Mucosa of descending colon (tissue), 3 donors: Measurements from ENCODE around the gene RENBP. TPM values are rescaled to one million over a fixed set of nuclear protein-coding genes. Genes with fewer than 3 reads are reported as not detected.
A peak's percentile ranks its signal among the peaks of the same experiment; 100 is the strongest.

Experiments
- ATAC-seq: fragments of 200-7000 bp; cut with Tn5 transposase; one replicate; pipeline ENCODE4 v1.9.1; 2020; ENCODE audit warnings: mild to moderate bottlenecking, moderate library complexity
- DNase-seq, 3 donors: peaks; one replicate each; pipeline ENCODE4 v3.0.0-alpha.2; 2020
- H3K36me3 ChIP-seq: fragments of 200-600 bp; one replicate; pipeline ENCODE4 v1.8.0; 2021; ENCODE audit warnings: low read depth, mild to moderate bottlenecking
- H3K4me1 ChIP-seq: fragments of 200-600 bp; one replicate; pipeline ENCODE4 v1.8.0; 2021; ENCODE audit warnings: low read depth, mild to moderate bottlenecking
- H3K4me3 ChIP-seq: fragments of 200-600 bp; one replicate; pipeline ENCODE4 v1.8.0; 2021; ENCODE audit warnings: mild to moderate bottlenecking
- H3K9me3 ChIP-seq: fragments of 200-600 bp; one replicate; pipeline ENCODE4 v1.8.0; 2021; ENCODE audit warnings: mild to moderate bottlenecking
- intact Hi-C, 2 donors: fragments of 100-400 bp; cut with DNase I in 1 of 2; cut with micrococcal nuclease in 1 of 2; formaldehyde crosslinking; loops; one replicate each; pipeline versions ENCODE4 v1.11.0 to v1.11.1; 2022; cut with DNase I, micrococcal nuclease
- total RNA-seq, 3 donors: library from RNA; stranded (reverse); fragmentation: NEBNext Ultra II Directional in 2 of 3; extraction: Animal tissue kit (Norgen Biotek cat#: 25700) in 2 of 3; gene quantifications; one replicate each; pipeline versions ENCODE4 v1.2.1 to v1.2.4, GENCODE V29; 2021 to 2023
- TF ChIP-seq, protein P1 (sequence below): fragments of 200-600 bp; IDR thresholded peaks from one replicate; pipeline ENCODE4 v1.8.0; 2022; ENCODE audit warnings: antibody characterized with exemption, mild to moderate bottlenecking
- donor health status: DM: no; HTN: no; CAD: no; lungs with moderate emphysema.
- donor health status: DM: no; HTN: no; CAD: no.
- donor health status: DM: no; HTN: yes; CAD: no.

RENBP gene
- total RNA-seq, 3 donors from 2014 or later, result 3.5 to 21.2 (median 10.2) TPM

DNA sequence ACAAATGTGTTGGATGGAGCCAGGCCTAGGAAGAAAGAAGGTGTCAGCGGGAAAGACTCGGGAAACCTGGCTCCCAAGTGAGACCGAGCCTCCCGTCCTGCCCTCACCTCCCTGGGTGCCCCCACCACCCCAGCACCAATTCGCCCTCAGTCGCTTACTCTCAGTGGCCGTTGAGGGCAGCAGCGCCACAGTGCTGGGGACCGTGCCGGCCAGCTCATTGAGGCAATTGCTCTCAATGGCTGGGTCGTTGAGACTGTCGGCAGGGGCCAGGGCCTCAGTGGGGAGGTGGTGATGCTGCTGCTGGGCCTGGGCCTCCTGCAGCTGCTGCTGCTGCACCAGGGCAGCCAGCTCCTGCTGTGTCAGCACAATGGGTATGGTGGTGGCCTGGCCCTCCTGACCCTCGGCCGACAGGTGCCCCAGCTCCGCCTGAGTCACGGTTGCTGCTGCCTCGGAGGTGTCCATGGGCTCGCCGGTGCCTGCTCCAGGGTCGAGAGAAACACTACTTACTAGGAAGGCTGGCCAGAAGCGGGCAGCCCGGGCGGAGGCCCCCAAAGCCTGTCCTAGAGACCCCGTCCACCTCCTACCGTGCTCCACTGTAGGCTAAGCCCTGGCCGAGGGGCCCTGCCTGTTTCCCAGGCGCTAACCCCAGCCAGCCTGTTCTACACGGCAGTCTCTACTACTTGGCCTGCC, 7.4 kb upstream of the RENBP start:
- TF ChIP-seq, protein P1, sequence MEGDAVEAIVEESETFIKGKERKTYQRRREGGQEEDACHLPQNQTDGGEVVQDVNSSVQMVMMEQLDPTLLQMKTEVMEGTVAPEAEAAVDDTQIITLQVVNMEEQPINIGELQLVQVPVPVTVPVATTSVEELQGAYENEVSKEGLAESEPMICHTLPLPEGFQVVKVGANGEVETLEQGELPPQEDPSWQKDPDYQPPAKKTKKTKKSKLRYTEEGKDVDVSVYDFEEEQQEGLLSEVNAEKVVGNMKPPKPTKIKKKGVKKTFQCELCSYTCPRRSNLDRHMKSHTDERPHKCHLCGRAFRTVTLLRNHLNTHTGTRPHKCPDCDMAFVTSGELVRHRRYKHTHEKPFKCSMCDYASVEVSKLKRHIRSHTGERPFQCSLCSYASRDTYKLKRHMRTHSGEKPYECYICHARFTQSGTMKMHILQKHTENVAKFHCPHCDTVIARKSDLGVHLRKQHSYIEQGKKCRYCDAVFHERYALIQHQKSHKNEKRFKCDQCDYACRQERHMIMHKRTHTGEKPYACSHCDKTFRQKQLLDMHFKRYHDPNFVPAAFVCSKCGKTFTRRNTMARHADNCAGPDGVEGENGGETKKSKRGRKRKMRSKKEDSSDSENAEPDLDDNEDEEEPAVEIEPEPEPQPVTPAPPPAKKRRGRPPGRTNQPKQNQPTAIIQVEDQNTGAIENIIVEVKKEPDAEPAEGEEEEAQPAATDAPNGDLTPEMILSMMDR, result no peak
- ATAC-seq (no peak), DNase-seq (no peak)
- H3K4me3 ChIP-seq, result no peak overlapping the region
- no peaks in the 10 kb centered on the region for H3K9me3 ChIP-seq
- no peaks in the 10 kb centered on the region for H3K4me1 ChIP-seq
- no peaks in the 10 kb centered on the region for H3K36me3 ChIP-seq
- intact Hi-C loops, result loop anchor here in 1 of 2 donors (10.0 kb wide), 1 partner anchor 187 kb away; the partner anchor contains the start of gene PLXNB3

DNA sequence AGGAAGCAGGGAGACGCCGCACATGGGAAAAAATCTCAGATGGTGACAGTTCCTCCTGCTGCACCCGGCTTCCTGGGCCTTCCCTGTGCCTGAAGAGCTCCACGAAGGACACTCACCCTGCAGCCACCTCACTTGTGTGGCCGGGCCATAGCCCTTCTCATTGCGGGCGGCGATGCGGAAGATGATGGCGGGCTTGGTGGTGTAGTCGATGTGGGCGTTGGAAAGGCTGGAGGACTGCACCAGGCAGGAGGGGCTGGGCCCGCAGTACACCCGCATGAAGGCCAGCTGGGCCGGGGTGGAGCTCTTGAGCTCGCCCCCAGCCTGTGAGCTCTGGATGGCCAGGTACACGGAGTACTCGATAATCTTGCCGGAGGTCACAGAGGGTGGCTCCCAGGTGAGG, 5.7 kb upstream of the RENBP start:
- H3K36me3 ChIP-seq, result no peaks in the 10 kb centered on the region
- H3K9me3 ChIP-seq, result no peaks in the 10 kb centered on the region
- H3K4me3 ChIP-seq, result no peak overlapping the region
- TF ChIP-seq, protein P1, result no peak
- ATAC-seq (no peak), DNase-seq (no peak)
- H3K4me1 ChIP-seq, result no peaks in the 10 kb centered on the region
- intact Hi-C loops, result loop anchor here in 1 of 2 donors (10.0 kb wide), 1 partner anchor 185 kb away; the partner anchor contains the start of gene PLXNB3

DNA sequence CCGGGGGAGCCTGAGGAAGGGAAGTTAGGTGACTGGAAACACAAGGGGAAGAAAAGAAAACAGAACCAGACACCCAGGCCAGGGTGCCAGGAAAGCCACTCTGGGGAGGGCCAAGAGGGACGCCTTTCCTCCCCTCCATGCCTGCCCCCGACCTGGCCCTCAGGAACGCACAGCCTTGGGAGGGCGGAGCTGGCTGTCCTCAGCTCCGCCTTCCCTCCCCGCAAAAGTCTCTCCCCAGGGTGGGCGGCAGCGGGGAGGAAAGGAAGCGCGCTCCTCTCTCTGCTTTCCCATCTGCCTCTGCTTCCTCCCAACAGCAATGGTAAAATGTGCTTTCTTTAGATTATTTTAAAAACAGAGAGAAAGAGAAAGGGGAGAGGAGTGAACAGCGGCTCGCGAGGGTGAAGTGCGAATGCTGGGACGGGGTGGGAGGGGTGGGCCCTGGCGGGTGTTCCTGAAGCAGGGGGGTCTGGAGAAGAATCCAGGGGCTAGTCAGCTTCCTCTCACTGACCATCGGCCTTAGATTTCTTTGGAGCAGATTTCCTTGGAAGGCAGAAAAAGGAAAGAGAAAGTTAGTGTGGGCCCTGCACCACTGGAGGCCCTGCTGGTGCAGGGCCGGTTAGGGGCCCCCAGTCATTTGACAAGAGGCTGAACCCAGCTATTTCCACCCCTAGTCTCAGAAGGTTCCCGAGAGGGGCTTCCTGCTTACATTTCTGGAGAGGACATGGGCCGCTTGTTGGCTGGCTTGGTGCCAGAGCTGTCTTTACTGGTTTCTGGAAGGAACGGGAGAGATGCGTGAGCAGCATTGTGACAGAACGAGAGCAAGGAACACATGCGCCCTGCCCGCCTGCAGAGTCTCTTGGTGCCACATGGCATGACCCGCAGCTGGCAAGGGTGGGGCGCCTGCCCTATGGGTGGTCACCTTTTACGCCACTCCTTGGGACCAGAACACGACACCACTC, 4.7 kb upstream of the RENBP start:
- ATAC-seq (no peak), DNase-seq (no peak)
- Histone ChIP-seq H3K4me1 (no peaks in the 10 kb centered on the region), H3K36me3 (no peaks in the 10 kb centered on the region), H3K4me3 (no peak overlapping the region), H3K9me3 (no peaks in the 10 kb centered on the region)
- intact Hi-C loops, result no loop called here
- TF ChIP-seq, protein P1, result no peak

DNA sequence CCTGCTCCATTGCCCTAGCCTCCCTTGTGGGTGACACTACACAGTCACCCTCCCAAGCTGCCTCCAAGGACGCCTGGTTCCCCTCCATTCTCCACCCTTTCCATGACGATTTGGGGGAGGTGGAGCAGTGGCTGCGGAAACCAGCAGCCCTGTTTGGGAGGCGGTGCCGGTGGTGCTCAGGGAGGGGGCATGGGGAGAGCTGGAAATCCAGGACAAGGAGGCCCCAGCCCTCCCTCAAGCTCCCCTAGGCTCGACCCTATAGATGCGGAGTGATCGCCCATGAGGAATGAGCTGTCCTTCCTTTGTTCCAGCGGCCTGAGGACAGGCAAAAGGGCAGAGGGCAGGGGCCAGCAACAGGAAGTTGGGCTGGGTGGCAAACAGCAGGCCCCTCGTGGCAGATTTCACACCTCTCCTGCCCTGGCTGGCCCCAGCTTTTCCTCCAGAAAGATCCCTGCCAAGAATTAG, 3.6 kb upstream of the RENBP start:
- DNase-seq (no peak), ATAC-seq (no peak)
- intact Hi-C loops, result no loop called here

DNA sequence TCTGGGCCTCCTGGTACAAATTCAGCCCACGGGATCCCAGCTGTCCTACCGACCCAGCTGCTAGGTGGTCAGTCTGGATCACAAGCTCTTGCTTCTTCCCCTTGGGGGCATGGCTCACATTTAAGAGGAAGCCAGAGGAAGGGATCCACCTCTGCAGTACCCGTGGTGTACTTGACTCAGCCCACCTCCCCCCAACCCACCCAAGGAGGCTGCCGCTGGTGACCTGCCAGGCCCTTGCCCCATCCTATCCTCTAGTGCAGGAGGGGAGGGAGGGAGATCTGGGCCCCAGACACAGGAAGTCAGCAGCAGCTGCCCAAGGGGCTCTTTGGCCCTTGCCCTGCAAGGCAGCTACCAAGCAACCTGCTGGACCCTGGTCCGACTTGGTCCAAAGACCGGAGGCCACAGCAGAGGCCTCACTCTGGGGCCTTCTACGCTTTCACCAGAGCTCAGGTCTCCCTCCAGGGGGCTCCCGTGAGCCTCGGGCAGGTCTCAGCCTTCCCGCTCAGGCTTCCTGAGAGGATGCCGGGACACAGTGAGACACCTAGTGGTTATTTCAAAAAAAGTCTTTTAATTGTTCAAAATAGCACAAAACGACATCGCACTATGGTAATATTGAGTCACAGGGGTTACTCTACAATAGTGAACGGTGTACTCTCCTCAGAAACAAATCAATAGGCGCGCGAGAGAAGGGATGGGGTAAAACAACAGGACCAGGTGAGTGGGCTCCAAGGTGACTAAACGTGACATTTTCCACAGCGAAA, 2.7 kb upstream of the RENBP start:
- Histone ChIP-seq H3K36me3 (no peaks in the 10 kb centered on the region), H3K4me3 (no peak overlapping the region), H3K4me1 (no peaks in the 10 kb centered on the region), H3K9me3 (no peaks in the 10 kb centered on the region)
- TF ChIP-seq, protein P1, result peak; percentile 64
- DNase-seq (peak; percentile 75 to 83 (median 83)), ATAC-seq (peak; percentile 92)
- intact Hi-C loops, result no loop called here

More for the DNA sequence above, 3.6 kb upstream of the RENBP start:
- TF ChIP-seq, protein P1, result no peak
- H3K4me3 ChIP-seq, result no peak overlapping the region
- H3K4me1 ChIP-seq, result no peaks in the 10 kb centered on the region
- no peaks in the 10 kb centered on the region for H3K9me3 ChIP-seq
- no peaks in the 10 kb centered on the region for H3K36me3 ChIP-seq
